MCF 10A (cell line): ENCODE data around the gene BRINP3. TPM values are rescaled to one million over a fixed set of nuclear protein-coding genes. Genes with fewer than 3 reads are reported as not detected.
"Not testable (repeated sequence)": the region's sequence is repeated elsewhere in the genome, so short reads cannot be mapped to it uniquely, and the experiment has no call there.

Experiments
- Bru-seq: library from RNA; stranded (reverse); fragments of 400-500 nt; gene quantifications from one replicate; lab custom pipeline; 2021; lab: Mats Ljungman, UMichigan
- BruChase-seq, 2 experiments: library from RNA; stranded (reverse); fragments of 400-500 nt; gene quantifications; one replicate each; lab custom pipeline; 2021; lab: Mats Ljungman, UMichigan
- BruUV-seq: library from RNA; stranded (reverse); fragments of 400-500 nt; replicated peaks from 2 replicates; lab custom pipeline; 2021; lab: Mats Ljungman, UMichigan
- CTCF ChIA-PET: fragments of 300-600 bp; sonication (Branson Sonifier 250); formaldehyde crosslinking; extraction: SDS; loops from one replicate; lab custom pipeline; 2021; ENCODE audit warnings: antibody characterized with exemption, inconsistent platforms; lab: Yijun Ruan, JAX
- POLR2A ChIA-PET: fragments of 300-600, 350-650 bp; sonication (Branson Sonifier 250); formaldehyde crosslinking; extraction: SDS; loops from one replicate; lab custom pipeline; 2020; ENCODE audit warnings: antibody characterized with exemption, inconsistent platforms; lab: Yijun Ruan, JAX
- DNase-seq: peaks from one replicate; pipeline ENCODE4 v3.0.0-alpha.2; 2018; ENCODE audit not compliant: unreplicated experiment
- H3K27ac Mint-ChIP-seq: one replicate; pipeline ENCODE4 v1.8.0; 2022; ENCODE audit warnings: mild to moderate bottlenecking, low read depth, mixed read lengths; ENCODE audit not compliant: unreplicated experiment
- H3K27me3 Mint-ChIP-seq: one replicate; pipeline ENCODE4 v1.8.0; 2022; ENCODE audit warnings: mixed read lengths; ENCODE audit not compliant: insufficient read depth, unreplicated experiment
- H3K36me3 Mint-ChIP-seq: one replicate; pipeline ENCODE4 v1.8.0; 2022; ENCODE audit warnings: mild to moderate bottlenecking, moderate library complexity, mixed read lengths; ENCODE audit not compliant: insufficient read depth, unreplicated experiment
- H3K4me1 Mint-ChIP-seq: one replicate; pipeline ENCODE4 v1.8.0; 2022; ENCODE audit warnings: mixed read lengths; ENCODE audit not compliant: insufficient read depth, unreplicated experiment
- H3K4me3 Mint-ChIP-seq: one replicate; pipeline ENCODE4 v1.8.0; 2022; ENCODE audit warnings: mild to moderate bottlenecking, moderate library complexity, mixed read lengths; ENCODE audit not compliant: unreplicated experiment
- H3K9me3 Mint-ChIP-seq: one replicate; pipeline ENCODE4 v1.8.0; 2022; ENCODE audit warnings: mixed read lengths; ENCODE audit not compliant: unreplicated experiment
- CTCF ChIP-seq: fragments of 200-600 bp; IDR thresholded peaks from one replicate; pipeline ENCODE4 v1.8.0; 2022; ENCODE audit warnings: antibody characterized with exemption, mild to moderate bottlenecking; ENCODE audit not compliant: unreplicated experiment
- intact Hi-C: fragments of 100-400 bp; cut with micrococcal nuclease; formaldehyde crosslinking; loops from 2 replicates; pipeline ENCODE4 v1.14.1; 2022
- long read RNA-seq: library from polyadenylated mRNA; stranded (forward); transcript quantifications from one replicate; pipeline ENCODE4 v2.0.0, GENCODE V29; 2022
- total RNA-seq: library from RNA; stranded (reverse); gene quantifications from 2 replicates; pipeline ENCODE4 v1.2.3, GENCODE V29; 2022

Gene BRINP3
- total RNA-seq (0.26 and 0.34 TPM in 2 replicates), Bru-seq, nascent RNA (percentile 31 among the genes with signal in this experiment), BruChase-seq, experiment 1, labeled RNA remaining after a 6-hour chase (percentile 17 among the genes with signal in this experiment), BruChase-seq, experiment 2, labeled RNA remaining after a 2-hour chase (percentile 23 among the genes with signal in this experiment)
- long read RNA-seq, partial matches to known transcripts = 0 of 1 reads
- long read RNA-seq, other reads (novel, unspliced or antisense) = 1 of 1 reads

- ChIA-PET CTCF (interaction anchor here (0.5 to 0.7 kb wide), 2 partner anchors 230 to 1559 kb away, joined by 3 to 4 read pairs; no protein-coding TSS in a partner anchor), POLR2A (interaction anchor here (0.6 kb wide), 1 partner anchor 680 kb away, joined by 3 read pairs; no protein-coding TSS in a partner anchor)
- Mint-ChIP-seq H3K27me3 (no peaks in the 10 kb centered on the region), H3K4me1 (peaks cover 15% of the 10 kb centered on the region), H3K27ac (no peak within 1 kb of the TSS), H3K36me3 (no peaks in the 10 kb centered on the region), H3K4me3 (peak within 1 kb of the TSS; percentile 81), H3K9me3 (no peaks in the 10 kb centered on the region)
- intact Hi-C loops = no loop called here
- DNase-seq = peak; percentile 28
- no peak for TF ChIP-seq CTCF
- BruUV-seq = no TSS peak
These were observed at the start of gene BRINP3 for GRCh38 chr1:190477762-190478148. TSS of gene BRINP3 (minus strand) at chr1:190477864.

- no peaks in the 10 kb centered on the region for H3K36me3 Mint-ChIP-seq
- CTCF ChIA-PET = interaction anchor here (0.6 kb wide), 1 partner anchor 10 kb away, joined by 3 read pairs; no protein-coding TSS in a partner anchor
- intact Hi-C loops = no loop called here
These were observed 33.9 kb upstream of the BRINP3 start for GRCh38 chr1:190511554-190511953.

GRCh38 chr1:190507357-190507756 lies 29.7 kb upstream of the BRINP3 start:
- intact Hi-C loops = no loop called here
- CTCF ChIA-PET = interaction anchor here (0.6 kb wide), 1 partner anchor 103 kb away, joined by 3 read pairs; no protein-coding TSS in a partner anchor
- no peaks in the 10 kb centered on the region for H3K4me1 Mint-ChIP-seq
- DNase-seq = no peak
- no TSS peak for BruUV-seq
- H3K4me3 Mint-ChIP-seq = no peak overlapping the region
- H3K27ac Mint-ChIP-seq = no peak overlapping the region
- no peak for TF ChIP-seq CTCF
- POLR2A ChIA-PET = interaction anchor here (0.7 kb wide), 1 partner anchor 24 kb away, joined by 5 read pairs; no protein-coding TSS in a partner anchor
- no peaks in the 10 kb centered on the region for H3K27me3 Mint-ChIP-seq
- peaks cover 9% of the 10 kb centered on the region for H3K9me3 Mint-ChIP-seq
- H3K36me3 Mint-ChIP-seq = no peaks in the 10 kb centered on the region

More at GRCh38 chr1:190511554-190511953, 33.9 kb upstream of the BRINP3 start:
- Mint-ChIP-seq H3K9me3 (no peaks in the 10 kb centered on the region), H3K4me3 (no peak overlapping the region), H3K4me1 (no peaks in the 10 kb centered on the region), H3K27ac (no peak overlapping the region), H3K27me3 (no peaks in the 10 kb centered on the region)
- POLR2A ChIA-PET = no interaction called here
- DNase-seq = no peak
- TF ChIP-seq CTCF = no peak
- no TSS peak for BruUV-seq

- BruUV-seq, H3K27ac Mint-ChIP-seq, H3K4me1 Mint-ChIP-seq, CTCF ChIA-PET, H3K9me3 Mint-ChIP-seq, H3K4me3 Mint-ChIP-seq, DNase-seq, H3K27me3 Mint-ChIP-seq, H3K36me3 Mint-ChIP-seq, intact Hi-C loops: not testable (repeated sequence)
- POLR2A ChIA-PET = interaction anchor here (0.5 kb wide), 1 partner anchor 1111 kb away, joined by 4 read pairs; no protein-coding TSS in a partner anchor
These were observed 26.9 kb upstream of the BRINP3 start for GRCh38 chr1:190504539-190504938.
